Esophagus muscularis mucosa (tissue), 3 donors: ENCODE measurements around the gene ADCY5.

Source experiments
- EP300 ChIP-seq: sonication (generic); formaldehyde crosslinking; IDR thresholded peaks from one replicate; pipeline ENCODE4 v1.6.1; 2017; ENCODE audit warnings: antibody characterized with exemption
- TF ChIP-seq, protein P1 (sequence below), 3 experiments: fragments of 200-600 bp in 2 of 3; fragments of 450-650 bp in 1 of 3; sonication (generic) in 2 of 3; IDR thresholded peaks; one replicate each; pipeline ENCODE4 v1.5.1; 2017 to 2019; ENCODE audit warnings: antibody characterized with exemption in 3 of 3, mild to moderate bottlenecking in 2 of 3, moderate library complexity in 1 of 3

DNA sequence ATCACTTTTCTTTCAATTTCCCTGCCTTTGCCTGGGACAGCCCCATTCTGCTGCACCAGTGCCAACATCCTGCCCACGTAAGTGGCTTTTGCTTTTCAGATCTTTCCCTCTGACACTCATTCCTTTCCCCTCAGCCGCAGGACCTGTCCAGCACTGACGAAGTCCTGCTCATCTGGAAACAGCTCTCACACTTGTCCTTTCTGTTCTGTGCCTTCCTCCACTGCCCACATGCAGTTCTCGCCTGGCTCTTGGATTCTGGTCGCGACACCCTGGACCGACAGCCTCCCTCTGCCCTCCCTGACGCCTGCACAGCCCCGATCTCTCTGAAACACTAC lies 99.7 kb downstream of the ADCY5 start:
- TF ChIP-seq, protein P1, sequence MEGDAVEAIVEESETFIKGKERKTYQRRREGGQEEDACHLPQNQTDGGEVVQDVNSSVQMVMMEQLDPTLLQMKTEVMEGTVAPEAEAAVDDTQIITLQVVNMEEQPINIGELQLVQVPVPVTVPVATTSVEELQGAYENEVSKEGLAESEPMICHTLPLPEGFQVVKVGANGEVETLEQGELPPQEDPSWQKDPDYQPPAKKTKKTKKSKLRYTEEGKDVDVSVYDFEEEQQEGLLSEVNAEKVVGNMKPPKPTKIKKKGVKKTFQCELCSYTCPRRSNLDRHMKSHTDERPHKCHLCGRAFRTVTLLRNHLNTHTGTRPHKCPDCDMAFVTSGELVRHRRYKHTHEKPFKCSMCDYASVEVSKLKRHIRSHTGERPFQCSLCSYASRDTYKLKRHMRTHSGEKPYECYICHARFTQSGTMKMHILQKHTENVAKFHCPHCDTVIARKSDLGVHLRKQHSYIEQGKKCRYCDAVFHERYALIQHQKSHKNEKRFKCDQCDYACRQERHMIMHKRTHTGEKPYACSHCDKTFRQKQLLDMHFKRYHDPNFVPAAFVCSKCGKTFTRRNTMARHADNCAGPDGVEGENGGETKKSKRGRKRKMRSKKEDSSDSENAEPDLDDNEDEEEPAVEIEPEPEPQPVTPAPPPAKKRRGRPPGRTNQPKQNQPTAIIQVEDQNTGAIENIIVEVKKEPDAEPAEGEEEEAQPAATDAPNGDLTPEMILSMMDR (IDR thresholded peaks at IDR 0.05) = no peak
- TF ChIP-seq EP300 = no peak
